ENCODE results near the gene PDCD7. TPM values are rescaled to one million over a fixed set of nuclear protein-coding genes. Genes with fewer than 3 reads are reported as not detected.
"Not testable (repeated sequence)": the region's sequence is repeated elsewhere in the genome, so short reads cannot be mapped to it uniquely, and the experiment has no call there.

The PDCD7 gene
- polyA plus RNA-seq, 2 of the 4 experiments (the other 2 are of a cell fraction): 19.0 to 23.7 TPM

DNA sequence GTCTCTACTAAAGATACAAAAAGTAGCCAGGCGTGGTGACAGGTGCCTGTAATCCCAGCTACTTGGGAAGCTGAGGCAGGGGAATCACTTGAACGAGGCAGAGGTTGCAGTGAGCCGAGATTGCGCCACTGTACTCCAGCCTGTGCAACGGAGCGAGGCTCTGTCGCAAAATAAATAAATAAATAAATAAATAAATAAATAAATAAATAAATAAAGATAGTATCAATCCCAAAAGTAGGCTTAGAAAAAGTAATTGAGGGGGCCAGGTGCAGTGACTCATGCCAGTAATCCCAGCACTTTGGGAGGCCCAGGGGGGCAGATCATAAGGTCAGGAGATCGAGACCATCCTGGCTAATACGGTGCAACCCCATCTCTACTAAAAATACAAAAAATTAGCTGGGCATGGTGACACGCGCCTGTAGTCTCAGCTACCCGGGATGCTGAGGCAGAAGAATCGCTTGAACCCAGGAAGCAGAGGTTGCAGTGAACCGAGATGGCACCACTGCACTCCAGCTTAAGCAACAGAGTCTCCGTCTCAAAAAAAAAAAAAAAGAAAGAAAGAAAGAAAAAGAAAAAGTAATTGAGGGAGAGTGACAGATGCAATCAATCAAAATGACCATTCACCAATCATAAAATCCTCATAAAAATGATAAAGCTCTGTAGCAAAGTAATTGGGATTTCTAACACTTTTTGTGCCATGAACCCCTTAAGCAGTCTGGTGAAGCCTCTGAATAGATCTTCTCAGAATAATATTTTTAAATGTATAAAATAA is 48.2 kb upstream of the PDCD7 start:
- not testable (repeated sequence) for H3K9me3 ChIP-seq; H3K27ac ChIP-seq; H3K4me3 ChIP-seq; ATAC-seq; DNase-seq (ENCODE audit: low read depth in 1 of 2, low spot score in 1 of 2); FAIRE-seq
- ChIA-PET POLR2A (interaction anchor here (1.1 kb wide), 1 partner anchor 123 kb away, joined by 4 read pairs; the partner anchor contains the start of gene RNU5B-1), CTCF (interaction anchor here (0.6 to 2.3 kb wide), 6 partner anchors 22 to 687 kb away, joined by 3 to 8 read pairs (median 5); partner anchors contain the start of gene RAB11A)
- WGBS (ENCODE audit: missing lambda C conversion rate): 93% methylated on average over 15 of the region's 15 CpGs
- H3K4me1 ChIP-seq: peaks cover 44% of the 10 kb centered on the region
- H3K4me2 ChIP-seq: peak overlapping the region; percentile 88; the same call in 2 of the 3 replicates
- peak; percentile 98 for TF ChIP-seq ZC3H11A (IDR thresholded peaks at IDR 0.05)

DNA sequence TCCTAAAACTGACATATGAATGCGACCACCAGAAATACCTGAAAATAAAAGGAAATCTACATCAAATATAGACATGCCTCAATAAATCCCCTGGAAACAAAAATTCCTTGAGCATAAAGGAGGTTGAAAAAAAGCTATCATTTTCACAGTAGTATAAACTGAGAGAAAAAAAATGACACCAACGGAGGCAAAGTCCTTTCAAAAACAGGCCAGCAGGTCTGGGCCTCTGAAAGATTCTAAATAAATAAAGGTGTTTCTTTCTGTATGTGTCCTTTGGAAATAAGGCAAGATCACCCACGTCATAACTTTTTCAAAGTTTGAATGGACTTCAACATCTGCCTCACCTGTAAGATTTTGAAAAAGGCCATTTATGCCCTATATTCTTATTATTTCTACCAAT is 46.6 kb upstream of the PDCD7 start:
- ATAC-seq (no peak), DNase-seq (ENCODE audit: low read depth in 1 of 2, low spot score in 1 of 2) (no peak), FAIRE-seq (no peak)
- CTCF ChIA-PET: interaction anchor here (1.2 to 2.3 kb wide), 3 partner anchors 107 to 147 kb away, joined by 3 to 8 read pairs (median 3); partner anchors contain the start of gene PARP16
- Histone ChIP-seq H3K4me2 (no peak overlapping the region), H3K4me1 (peaks cover 50% of the 10 kb centered on the region), H3K9me3 (no peaks in the 10 kb centered on the region), H3K4me3 (no peak overlapping the region), H3K27ac (no peak overlapping the region)
- POLR2A ChIA-PET: no interaction called here
- TF ChIP-seq CHD4 (IDR thresholded peaks at IDR 0.05; ENCODE audit: borderline replicate concordance) (no peak), USF2 (IDR thresholded peaks at IDR 0.05) (no peak), NFE2L2 (conservative IDR thresholded peaks at IDR 0.05; ENCODE audit: low read length) (no peak), PHF8 (IDR thresholded peaks at IDR 0.05; ENCODE audit: borderline replicate concordance, low read depth) (no peak), MAZ (IDR thresholded peaks at IDR 0.05; ENCODE audit: borderline replicate concordance, low read depth, low read length) (no peak), NPAS2 (CRISPR knock-in tag; IDR thresholded peaks at IDR 0.05; ENCODE audit: borderline replicate concordance) (no peak), RAD21 (conservative IDR thresholded peaks at IDR 0.05 in 1 of 2, IDR thresholded peaks at IDR 0.05 in 1 of 2) (no peak)
- TF ChIP-seq, protein P1, sequence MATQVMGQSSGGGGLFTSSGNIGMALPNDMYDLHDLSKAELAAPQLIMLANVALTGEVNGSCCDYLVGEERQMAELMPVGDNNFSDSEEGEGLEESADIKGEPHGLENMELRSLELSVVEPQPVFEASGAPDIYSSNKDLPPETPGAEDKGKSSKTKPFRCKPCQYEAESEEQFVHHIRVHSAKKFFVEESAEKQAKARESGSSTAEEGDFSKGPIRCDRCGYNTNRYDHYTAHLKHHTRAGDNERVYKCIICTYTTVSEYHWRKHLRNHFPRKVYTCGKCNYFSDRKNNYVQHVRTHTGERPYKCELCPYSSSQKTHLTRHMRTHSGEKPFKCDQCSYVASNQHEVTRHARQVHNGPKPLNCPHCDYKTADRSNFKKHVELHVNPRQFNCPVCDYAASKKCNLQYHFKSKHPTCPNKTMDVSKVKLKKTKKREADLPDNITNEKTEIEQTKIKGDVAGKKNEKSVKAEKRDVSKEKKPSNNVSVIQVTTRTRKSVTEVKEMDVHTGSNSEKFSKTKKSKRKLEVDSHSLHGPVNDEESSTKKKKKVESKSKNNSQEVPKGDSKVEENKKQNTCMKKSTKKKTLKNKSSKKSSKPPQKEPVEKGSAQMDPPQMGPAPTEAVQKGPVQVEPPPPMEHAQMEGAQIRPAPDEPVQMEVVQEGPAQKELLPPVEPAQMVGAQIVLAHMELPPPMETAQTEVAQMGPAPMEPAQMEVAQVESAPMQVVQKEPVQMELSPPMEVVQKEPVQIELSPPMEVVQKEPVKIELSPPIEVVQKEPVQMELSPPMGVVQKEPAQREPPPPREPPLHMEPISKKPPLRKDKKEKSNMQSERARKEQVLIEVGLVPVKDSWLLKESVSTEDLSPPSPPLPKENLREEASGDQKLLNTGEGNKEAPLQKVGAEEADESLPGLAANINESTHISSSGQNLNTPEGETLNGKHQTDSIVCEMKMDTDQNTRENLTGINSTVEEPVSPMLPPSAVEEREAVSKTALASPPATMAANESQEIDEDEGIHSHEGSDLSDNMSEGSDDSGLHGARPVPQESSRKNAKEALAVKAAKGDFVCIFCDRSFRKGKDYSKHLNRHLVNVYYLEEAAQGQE (IDR thresholded peaks at IDR 0.05): no peak
- WGBS (ENCODE audit: missing lambda C conversion rate): 87% methylated on average over 3 of the region's 3 CpGs

- peak; percentile 16; the same call in 1 of the 2 replicates for TF ChIP-seq FOSL2 (IDR thresholded peaks at IDR 0.05)
- peak; percentile 38; the same call in 1 of the 2 replicates for TF ChIP-seq FOSL2 (CRISPR knock-in tag; IDR thresholded peaks at IDR 0.05)
- TF ChIP-seq RARB (CRISPR knock-in tag; IDR thresholded peaks at IDR 0.05): no peak
- TF ChIP-seq, protein P2, sequence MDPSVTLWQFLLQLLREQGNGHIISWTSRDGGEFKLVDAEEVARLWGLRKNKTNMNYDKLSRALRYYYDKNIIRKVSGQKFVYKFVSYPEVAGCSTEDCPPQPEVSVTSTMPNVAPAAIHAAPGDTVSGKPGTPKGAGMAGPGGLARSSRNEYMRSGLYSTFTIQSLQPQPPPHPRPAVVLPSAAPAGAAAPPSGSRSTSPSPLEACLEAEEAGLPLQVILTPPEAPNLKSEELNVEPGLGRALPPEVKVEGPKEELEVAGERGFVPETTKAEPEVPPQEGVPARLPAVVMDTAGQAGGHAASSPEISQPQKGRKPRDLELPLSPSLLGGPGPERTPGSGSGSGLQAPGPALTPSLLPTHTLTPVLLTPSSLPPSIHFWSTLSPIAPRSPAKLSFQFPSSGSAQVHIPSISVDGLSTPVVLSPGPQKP (IDR thresholded peaks at IDR 0.05; ENCODE audit: low read depth, low read length): no peak
- H3K4me3 ChIP-seq: no peak overlapping the region
- H3K4me1 ChIP-seq: peaks cover 54% of the 10 kb centered on the region
- H3K4me2 ChIP-seq: peak overlapping the region; percentile 17; the same call in 1 of the 3 replicates
- DNase-seq (ENCODE audit: low read depth in 1 of 2, low spot score in 1 of 2) (peak in 1 of 2 experiments; percentile 47), FAIRE-seq (peak; percentile 82), ATAC-seq (peak in 1 of 2 experiments; percentile 46; a peak in 2 of 6 replicates)
- no peak overlapping the region for H3K27ac ChIP-seq
- WGBS (ENCODE audit: missing lambda C conversion rate): 3% methylated on average over 1 of the region's 1 CpG
- ChIA-PET CTCF (interaction anchor here (0.7 to 1.0 kb wide), 3 partner anchors 92 to 368 kb away, joined by 3 to 4 read pairs (median 3); no protein-coding TSS in a partner anchor), POLR2A (interaction anchor here (1.1 kb wide), 1 partner anchor 7 kb away, joined by 3 read pairs; the partner anchor contains the start of gene CLPX)
- no peaks in the 10 kb centered on the region for H3K9me3 ChIP-seq
Measured at GRCh38 chr15:65177901-65178300, 44.3 kb upstream of the PDCD7 start.
